Glomerular visceral epithelial cell (primary cell): ENCODE measurements around the gene BRD1.

ENCODE experiments used
- DNase-seq: peaks from one replicate; pipeline ENCODE4 v3.0.0-alpha.2; 2016; ENCODE audit errors: extremely low spot score

Gene BRD1

GRCh38 chr22:49801391-49802060 lies 26.1 kb downstream of the BRD1 start:
- no peak for DNase-seq

DNA sequence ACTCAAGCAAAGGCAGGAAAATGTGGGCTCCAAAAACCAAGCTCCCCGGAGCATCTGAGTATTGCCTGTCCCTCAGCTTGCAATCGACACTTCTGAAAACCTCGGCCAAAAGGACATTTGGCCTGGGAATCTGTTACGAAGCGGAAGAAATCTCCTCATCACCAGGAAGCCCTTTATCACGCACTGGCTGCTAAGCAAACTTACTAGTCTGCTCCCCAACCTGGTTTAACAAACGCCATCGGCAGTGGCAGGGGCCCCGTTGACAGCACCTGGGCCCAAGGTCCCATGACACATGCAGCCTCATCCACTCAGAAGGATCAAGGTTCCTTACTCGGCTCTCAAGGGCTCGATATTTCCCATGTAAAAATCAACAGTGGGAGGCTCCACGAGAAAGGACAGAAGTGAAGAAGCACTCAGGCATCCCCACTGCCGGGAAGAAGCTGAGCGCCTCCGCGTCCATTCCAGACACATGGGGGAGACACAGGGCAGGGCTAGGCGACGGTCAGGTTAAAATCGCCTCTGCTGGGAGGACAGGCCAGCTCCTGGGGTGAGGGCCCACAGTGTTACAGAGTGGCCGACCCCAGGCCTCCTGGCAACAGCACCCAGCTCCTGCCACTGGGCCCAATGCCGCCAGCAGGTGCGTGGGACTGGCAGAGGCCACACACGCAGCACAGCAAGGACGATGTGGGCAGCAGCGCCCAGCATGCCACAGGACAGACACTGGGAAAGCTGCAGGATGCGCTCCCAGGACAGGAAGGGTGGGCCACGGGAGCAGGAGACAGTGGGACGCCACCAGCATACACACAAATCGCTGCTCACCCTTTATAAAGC lies 27.1 kb downstream of the BRD1 start:
- no peak for DNase-seq

- DNase-seq: no peak
Observed at GRCh38 chr22:49799431-49800075, 28.1 kb downstream of the BRD1 start.

DNA sequence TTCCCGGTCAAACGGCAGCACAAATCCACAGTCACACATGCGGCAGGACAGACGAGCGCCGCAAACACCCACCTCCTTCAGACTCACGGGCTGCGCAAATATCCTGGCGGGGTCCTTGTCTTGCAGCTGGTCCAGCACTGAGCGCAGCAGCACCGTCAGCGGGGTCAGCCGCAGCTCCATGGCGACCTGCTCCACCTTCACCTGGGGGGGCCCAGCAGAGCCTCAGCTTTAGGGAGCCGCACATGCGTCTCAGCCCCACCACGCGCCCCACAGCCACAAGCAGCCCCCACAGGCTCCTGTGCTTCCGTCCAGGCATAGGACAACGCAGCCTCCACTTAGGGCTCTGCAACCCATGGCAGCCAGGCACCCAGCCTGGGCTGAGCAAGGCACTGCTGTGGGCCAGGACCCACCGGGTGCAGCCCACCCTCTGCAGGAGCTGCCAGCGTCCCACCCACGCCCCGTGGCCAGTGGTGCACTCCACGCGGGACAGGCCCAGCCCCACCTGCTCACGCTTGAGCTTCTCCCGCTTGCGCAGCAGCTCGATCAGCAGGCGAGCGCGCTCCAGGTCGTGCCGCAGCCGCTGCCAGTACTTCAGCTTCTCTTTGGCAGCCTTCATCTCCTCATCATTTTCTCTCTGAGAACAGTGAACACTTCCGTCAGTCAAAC lies 29.1 kb downstream of the BRD1 start:
- DNase-seq: no peak

- no peak for DNase-seq
Observed at GRCh38 chr22:49797706-49798105, 30.0 kb downstream of the BRD1 start.

GRCh38 chr22:49796596-49797270 lies 30.9 kb downstream of the BRD1 start:
- no peak for DNase-seq

GRCh38 chr22:49795521-49795920 lies 32.2 kb downstream of the BRD1 start:
- DNase-seq: no peak

- DNase-seq: no peak
Observed at GRCh38 chr22:49793871-49794270, 33.8 kb downstream of the BRD1 start.

GRCh38 chr22:49793296-49793695 lies 34.4 kb downstream of the BRD1 start:
- no peak for DNase-seq

- no peak for DNase-seq
Observed at GRCh38 chr22:49792107-49792506, 35.6 kb downstream of the BRD1 start.

DNA sequence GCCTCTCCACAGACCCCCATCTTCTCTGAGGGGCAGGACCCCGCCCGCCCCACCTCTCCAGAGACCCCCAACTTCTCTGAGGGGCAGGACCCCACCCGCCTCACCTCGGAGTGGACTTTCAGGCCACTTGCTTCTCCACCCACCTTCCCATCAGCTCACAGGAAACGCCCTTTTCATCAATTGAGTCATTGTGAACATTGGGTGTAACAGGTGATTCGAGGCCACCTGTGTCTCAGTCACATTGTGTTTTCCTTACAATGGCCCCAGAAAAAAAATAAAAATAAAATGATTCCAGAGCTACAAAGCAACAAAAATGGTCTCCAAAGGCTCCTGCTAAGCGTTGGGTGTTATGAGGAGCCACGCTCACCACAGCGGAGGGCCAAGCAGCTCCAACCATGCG lies 36.0 kb downstream of the BRD1 start:
- no peak for DNase-seq

- DNase-seq: no peak
Observed at GRCh38 chr22:49790912-49791311, 36.8 kb downstream of the BRD1 start.

- no peak for DNase-seq
Observed at GRCh38 chr22:49789289-49790141, 38.2 kb downstream of the BRD1 start.

GRCh38 chr22:49788504-49788903 lies 39.2 kb downstream of the BRD1 start:
- no peak for DNase-seq

DNA sequence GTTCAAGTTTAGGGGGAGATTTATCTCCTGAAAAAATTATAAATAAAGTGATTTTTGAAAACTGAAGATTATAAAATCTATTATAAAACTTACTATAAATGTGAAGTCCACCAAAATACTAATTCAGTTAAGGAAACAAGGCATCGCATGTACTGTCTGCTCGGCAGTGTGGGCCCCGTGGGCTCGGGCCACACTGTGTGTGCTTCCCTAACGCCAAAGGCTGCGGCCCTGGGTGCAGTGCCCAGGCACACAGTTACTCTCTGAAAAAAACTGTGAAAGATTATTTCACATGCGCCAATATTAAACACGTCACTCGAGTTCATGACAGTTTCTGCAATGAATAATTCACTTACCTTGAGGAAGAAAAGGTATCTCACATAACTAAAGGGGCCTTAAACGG lies 39.8 kb downstream of the BRD1 start:
- no peak for DNase-seq

DNA sequence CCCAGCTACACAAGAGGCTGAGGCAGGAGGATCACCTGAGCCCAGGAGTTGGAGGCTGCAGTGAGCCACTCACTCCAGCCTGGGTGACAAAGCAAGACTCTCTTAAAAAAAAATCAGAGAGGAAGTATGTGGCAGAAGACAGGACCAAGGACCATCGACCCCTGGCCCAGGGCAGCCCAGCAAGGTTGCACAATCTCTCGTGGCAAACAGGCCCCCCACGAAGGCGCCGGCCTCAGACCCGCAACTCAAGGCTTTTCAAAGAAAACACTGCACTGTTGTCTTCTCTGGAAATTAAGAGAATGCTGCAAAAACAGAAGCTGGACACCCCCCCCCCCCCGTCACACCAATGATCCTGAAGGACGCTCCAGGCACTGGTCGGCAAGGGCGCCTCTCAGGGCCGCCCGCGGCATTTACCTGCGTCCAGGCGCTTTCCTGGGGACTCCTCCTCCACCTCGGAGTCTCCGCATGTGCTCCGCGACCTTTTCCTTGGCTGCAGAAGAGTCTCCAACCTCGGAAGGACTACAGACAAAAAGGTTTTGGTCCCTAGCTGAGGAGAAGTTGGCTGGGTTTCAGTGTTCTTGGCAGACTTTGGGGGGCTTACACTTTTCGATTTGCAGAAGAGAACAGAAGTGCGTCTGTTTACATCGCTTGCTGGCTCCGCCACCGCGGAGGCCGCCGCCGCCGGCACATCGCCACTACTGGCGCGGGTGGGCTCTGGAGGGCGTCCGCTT lies 40.5 kb downstream of the BRD1 start:
- no peak for DNase-seq

DNA sequence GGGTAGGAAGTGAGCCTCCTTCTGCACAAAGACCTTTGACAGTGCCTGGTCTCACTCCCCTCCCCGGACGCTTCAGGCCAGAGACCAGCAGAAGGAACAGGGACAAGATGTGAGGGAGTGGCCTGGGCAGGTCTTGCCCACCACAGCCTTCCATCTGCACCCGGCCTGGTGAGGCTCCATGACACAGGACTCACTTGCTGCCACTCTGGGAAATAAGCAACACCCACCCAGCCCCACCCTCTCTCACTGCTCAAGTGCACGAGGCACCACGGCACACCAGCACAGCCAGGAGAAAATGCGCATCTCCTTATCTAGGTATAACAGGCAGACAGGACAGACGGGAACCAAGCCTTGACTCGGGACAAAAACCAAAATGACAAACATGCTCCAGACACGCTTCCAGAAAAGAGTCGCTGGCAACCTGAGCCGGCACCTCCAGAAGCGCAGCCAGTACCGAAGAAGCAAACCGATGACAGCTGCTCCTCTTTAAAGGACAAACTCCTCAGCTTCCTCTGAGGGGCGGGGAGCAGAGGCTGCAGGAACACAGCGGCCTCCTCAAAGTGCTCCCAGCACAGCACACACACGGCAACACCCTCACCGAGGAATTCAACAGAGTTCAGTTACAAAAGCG lies 41.7 kb downstream of the BRD1 start:
- DNase-seq: no peak

DNA sequence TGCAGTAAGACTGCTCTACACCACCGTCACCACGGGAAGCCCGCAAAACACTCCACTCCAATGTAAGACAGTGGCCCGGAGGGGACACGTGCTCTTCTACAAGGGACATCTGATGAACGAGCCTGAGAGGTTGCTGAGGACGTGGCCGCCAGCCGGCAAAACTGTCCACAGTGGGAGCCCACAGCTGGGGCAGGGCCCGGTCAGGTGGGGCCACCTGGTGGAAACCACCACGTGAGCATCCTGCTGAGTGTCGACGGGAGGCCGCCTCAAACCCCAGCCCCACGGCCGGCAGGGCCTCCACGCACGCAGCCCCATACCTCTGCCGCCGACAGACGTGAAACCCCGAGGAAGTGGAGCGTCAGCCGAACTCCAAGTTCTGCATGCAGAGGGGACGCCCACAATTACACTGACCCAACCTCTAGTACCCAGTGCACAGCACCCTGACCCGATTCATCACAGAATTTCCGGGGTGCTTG lies 42.6 kb downstream of the BRD1 start:
- DNase-seq: no peak

GRCh38 chr22:49784630-49784971 lies 43.1 kb downstream of the BRD1 start:
- DNase-seq: no peak
